ENCODE data around the gene ZNF746.

ZNF746 gene

GRCh38 chr7:149489391-149490024 lies 8.1 kb downstream of the ZNF746 start:
- peak; percentile 27 for DNase-seq

- no peak for DNase-seq
These were observed 18.0 kb downstream of the ZNF746 start for GRCh38 chr7:149479568-149479967.

DNA sequence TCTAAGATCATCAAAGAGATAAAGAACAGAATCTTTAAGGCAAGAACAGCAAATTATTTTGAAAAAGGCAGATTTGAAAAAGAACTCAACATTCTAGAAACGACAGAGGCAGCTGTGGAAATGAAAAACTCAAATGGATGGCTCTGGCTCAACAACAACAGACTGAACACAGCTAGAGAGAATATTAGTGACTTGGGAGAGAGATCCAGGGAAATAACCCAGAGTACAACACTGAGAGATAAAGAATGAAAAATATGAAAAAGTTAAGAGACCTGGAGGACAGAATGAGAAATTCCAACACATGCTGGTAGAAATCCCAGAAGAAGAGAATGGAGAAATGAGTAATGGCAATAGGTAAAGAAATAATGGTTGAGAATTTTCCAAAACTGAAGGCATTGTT lies 18.9 kb downstream of the ZNF746 start:
- DNase-seq = no peak

GRCh38 chr7:149477494-149478443 lies 19.8 kb downstream of the ZNF746 start:
- no peak for DNase-seq

DNA sequence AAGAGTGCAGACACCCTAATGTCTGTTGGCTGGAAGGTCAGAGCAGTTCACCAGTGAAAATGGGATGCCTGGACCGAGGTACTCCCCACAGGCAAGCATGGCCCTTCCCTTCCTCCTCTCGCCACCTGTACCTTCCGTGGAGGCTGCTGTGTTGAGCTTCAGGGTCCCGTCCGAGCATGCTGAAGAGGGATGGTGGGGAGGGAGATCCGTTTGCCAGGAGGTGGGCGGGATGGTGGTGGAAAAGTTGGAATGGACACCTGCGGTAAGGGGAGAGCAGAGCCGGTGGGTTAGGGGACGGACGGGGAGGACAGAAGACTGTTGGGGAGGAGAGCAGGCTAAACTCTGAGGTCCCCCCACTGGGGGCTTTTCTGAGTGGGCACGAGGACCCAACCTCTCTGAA lies 20.8 kb downstream of the ZNF746 start:
- no peak for DNase-seq

DNA sequence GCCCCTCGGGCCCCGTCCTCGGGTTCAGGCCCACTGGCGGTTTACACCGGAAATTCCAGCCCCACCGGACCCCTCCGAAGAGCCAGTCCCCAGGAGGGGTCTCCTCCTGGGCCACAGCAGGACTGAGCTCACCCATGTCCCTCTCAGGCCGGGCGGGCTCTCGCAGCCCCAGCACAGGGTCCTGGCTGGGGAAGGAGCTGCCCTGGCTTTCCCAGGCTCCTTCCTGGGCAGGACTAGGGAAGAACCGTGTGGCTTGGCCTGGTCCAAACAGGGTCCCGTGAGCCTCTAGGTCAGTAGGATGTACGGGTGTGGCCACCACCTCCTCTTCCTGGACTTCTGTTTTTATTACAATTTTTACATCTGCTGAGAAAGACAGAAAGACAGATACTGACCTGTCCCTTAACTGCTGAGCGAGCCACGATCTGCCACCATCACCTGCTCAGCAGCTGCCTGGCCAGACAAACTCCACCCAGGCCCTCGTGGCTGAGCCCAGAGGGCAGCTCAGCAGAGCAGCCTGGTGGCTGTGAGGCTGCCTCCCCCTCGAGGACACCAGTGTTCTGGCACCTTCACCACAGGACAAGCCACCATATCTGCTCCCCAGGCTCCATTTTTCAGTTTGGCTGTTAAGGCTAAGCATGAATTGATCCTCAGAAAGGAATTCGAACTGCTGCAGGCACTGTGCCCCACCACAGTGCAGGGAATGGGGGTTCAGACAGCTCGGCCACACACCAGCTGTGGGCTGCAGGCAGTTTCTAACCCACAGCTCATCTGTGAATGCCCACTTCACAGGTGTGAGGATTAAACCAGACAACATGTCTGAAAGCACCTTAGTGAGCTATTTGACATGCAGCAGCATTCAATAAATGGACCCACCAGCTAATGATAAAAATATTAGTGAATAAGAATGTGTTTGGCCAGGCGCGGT lies 22.2 kb downstream of the ZNF746 start:
- no peak for DNase-seq

DNA sequence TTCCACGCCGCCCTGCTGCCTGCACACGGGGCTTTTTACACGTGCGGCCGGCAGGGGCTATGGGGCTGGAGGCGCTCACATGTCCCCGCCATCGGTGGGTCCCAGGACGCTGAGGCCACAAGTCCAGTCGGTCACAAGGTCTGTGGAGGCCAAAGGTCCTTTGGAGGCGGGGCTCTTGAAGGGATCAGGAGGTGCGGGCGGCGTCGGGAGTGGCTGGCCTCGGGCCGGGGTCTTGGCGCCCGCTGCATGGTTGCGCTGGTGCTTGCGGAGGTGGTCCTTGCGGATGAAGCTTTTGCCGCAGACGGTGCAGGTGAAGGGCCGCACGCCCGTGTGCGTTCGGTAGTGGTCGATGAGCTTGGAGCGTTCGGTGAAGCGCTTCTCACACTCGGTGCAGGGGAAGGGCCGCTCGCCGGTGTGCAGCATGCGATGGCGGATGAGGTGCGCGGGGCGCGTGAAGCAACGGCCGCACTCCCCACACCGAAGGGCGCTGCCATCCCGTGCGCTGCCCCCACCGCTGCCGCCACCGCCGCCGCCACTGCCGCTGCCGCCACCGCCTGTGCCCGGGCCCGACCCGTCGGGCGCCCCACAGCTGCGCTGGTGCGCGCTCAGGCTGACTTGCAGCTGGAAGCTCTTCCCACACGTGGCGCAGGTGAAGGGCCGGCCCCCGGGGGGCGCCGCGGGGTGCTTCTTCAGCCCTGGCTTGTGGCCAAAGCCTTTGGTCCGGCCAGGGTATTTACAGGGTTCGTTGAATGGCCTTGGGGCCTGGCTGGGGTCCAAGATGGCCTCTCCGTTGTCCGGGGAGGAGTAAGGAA lies 23.1 kb downstream of the ZNF746 start:
- DNase-seq = no peak

GRCh38 chr7:149473251-149473650 lies 24.4 kb downstream of the ZNF746 start:
- DNase-seq = no peak

DNA sequence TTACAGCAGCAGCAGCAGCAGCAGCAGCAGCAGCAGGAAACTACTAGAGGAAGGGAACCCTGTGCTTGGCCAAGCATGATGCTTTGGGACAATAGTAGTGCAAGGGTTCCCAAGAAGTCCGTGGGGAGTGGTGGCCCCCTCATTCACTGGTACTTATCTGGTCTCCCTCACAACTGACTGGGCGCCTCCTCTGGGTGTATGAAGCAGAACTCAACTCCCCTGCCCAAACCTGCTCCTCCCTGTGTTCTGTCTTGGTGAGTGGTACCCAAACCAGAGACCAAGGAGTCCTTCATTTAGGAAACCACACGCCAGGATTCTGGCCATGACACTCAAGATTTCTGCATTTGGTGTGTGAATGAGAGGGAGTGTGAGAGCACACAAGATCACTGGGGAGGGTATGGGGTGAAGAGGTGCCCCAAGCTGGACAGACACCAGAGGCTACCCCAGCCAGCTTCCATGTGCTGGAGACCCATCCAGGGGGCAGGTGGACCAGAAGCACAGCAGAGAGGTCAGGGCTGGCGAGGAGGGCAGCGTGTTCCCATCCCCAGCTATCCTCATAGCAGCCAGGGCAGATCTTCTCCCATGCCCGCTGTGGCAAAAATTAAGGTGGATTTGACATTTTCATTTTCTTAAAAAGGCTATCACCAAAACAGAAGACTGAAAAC lies 26.2 kb downstream of the ZNF746 start:
- no peak for DNase-seq

GRCh38 chr7:149469806-149470205 lies 27.8 kb downstream of the ZNF746 start:
- no peak for DNase-seq

- no peak for DNase-seq
These were observed 29.4 kb downstream of the ZNF746 start for GRCh38 chr7:149468208-149468607.

DNA sequence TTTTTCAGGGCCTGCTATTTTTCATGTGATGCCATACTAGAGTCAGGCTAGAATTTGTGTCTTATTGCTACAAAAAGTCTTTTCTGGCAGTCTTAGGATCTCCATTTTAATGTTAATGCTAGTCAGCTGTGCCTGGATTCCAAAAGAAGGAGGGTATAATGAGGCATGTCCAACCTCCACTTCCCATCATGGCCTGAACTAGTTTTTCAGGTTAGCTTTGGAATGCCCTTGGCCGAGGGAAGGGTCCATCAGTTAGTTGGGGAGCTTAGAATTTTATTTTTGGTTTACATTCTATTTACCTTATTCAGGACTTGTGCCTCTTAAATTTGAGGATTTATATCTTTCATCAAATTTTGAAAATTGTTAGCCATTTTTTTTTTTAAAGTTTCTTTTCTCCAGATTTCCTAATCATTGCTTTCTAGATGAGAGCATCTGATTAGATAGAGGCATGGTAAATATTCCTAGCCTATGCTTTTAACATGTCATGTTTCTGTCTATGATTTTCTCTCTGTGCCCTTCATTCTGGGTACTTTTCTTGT lies 30.2 kb downstream of the ZNF746 start:
- no peak for DNase-seq

DNA sequence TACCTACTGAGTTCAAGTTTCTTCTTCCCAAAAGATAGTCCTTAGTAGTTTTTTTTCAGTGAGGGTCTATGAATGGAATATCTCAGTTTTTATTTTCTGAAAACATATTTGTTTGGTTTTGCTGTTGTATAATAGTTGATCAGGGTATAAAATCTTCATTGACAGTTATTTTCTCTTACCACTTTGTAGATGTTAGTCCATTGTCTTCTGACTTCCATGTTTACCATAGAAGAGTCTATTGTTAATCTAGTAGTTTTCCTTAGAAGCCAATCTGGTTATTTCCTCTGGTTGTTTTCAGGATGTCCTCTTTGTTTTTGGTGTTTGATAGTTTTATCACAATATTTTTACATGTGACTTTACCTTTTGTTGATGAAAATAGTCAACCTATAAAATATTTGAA lies 31.2 kb downstream of the ZNF746 start:
- DNase-seq = no peak

DNA sequence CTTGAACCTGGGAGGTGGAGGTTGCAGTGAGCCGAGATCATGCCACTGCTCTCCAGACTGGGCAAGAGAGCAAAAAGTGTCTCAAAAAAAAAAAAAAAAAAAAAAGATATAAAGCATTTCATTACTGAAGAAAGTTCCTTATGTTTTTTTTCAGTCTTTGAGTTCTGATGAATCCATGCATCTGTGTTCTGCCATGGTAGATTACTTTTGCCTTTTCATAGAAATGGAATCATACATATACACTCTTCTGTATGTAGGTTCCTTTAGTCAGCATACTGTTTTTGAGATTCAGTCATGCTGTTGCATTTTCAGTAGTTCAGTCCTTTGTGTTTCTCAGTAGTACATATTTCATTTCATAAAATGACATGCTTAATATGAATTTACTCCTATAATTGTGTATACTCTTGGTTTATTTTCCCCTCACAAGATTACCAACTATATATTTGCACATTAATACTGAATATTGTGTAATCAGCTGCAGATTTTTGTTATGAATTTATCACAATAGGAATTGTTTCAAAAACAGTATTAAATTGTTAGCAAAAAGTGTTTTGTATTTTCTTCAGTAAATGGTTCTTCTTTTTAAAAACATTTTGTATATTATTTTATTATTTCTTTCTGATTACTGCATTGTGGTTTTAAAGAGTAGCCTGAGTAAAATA lies 34.0 kb downstream of the ZNF746 start:
- DNase-seq = no peak

DNA sequence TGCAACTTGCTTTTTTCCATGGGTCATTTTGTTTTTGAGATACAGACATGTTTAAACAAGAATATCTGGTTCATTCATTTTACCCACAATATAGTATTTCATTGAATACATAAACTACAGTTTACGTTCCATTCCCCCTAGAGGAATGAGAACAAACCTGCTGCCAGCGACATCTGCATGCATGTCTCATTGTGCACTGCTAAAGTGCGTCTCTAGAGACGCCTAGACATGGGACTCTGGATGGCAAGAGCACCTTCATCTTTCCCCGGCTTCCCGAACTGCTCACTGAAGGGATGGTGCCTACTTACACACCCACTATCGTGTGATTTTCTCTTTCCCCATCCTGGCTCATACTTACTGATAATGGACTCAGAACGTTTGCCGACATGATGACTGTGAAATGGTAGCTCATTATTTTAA lies 35.5 kb downstream of the ZNF746 start:
- DNase-seq = no peak

- DNase-seq = peak; percentile 83
These were observed 36.9 kb downstream of the ZNF746 start, which contains the start of gene ZNF777 for GRCh38 chr7:149460493-149461277. Gene ZNF777, minus strand, starts transcription at chr7:149461062. Its CDS starts 5,040 bp downstream, at chr7:149456022.

DNA sequence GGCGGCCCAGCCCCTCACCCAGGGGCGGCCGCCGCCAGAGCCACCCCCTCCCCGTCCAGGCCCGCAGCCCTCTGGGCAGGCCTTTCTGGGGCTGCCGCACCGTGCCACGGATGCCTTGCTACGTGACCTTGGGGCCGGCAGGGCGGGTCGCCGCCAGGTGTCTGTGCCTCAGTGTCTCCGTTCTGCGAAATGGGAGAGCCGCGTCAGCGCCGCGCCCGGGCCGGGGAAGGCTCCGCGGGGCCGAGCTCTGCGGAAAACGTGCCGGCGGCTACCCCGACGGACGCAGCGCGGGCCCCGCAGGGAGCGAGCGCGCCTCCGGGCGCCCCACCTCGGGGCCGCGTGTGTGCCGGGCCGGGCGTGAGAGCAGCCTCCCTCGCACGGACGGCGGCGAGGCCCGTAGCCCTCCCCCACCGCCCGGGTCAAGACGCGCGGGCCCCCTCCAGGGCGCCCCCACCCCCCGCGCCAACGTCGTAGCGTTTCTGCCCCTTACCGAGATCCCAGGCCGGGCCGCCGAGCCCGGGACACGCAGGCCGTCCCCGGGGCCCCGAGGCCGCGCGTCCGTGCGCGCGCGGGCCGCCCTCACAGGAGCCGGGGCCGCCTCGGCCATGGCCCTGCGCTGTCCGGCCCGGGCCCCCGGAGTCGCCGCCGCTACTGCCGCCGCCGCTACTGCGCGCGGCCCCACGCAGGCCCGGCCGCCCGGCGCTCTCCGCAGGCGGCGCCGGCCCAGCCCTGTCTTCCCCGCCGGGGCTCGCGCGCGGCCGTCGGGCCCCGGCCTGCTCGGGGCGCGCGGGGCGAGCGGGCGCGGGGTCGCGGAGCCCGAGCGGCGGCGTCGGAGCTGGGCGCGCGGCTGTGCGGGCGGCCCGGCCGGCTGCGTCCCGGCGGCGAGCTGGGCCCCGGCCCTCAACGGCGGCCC lies 37.8 kb downstream of the ZNF746 start:
- peak; percentile 5 for DNase-seq

GRCh38 chr7:149459201-149459539 lies 38.4 kb downstream of the ZNF746 start:
- DNase-seq = no peak

DNA sequence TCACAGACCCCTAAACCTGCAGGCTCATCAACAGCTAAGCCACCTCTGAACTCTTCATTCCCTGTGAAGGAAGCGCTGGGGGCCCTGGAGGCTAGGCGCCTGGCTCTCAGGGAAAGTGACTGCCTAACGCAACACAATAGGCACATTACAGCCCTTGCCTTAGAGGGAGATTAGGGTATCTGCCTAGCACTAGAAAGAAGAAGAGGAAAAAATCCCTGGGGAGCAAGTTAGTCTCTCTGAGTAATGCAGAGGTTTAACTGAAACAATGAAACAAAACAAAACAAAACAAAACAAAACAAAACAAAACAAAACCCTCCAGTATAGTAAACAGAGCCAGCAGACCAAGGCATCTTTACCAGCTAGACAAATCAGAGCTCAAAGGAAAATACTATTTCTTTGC lies 39.4 kb downstream of the ZNF746 start:
- DNase-seq = no peak
